Stimulated activated naive CD8-positive, alpha-beta T cell treated with anti-CD3 and anti-CD28 coated beads, Interleukin-15, Interleukin-2, amounts not matched to agents 100 U/mL and 50 U/mL, for 24 hours (primary cell): ENCODE measurements around the gene WDR33.
A peak's percentile ranks its signal among the peaks of the same experiment; 100 is the strongest.

ENCODE experiments used
- ATAC-seq: fragments of 150-1000 bp; cut with Tn5 transposase; one replicate; pipeline ENCODE4 v1.10.0; 2021
- DNase-seq: peaks from one replicate; pipeline ENCODE4 v3.0.0; 2021

WDR33 gene

DNA sequence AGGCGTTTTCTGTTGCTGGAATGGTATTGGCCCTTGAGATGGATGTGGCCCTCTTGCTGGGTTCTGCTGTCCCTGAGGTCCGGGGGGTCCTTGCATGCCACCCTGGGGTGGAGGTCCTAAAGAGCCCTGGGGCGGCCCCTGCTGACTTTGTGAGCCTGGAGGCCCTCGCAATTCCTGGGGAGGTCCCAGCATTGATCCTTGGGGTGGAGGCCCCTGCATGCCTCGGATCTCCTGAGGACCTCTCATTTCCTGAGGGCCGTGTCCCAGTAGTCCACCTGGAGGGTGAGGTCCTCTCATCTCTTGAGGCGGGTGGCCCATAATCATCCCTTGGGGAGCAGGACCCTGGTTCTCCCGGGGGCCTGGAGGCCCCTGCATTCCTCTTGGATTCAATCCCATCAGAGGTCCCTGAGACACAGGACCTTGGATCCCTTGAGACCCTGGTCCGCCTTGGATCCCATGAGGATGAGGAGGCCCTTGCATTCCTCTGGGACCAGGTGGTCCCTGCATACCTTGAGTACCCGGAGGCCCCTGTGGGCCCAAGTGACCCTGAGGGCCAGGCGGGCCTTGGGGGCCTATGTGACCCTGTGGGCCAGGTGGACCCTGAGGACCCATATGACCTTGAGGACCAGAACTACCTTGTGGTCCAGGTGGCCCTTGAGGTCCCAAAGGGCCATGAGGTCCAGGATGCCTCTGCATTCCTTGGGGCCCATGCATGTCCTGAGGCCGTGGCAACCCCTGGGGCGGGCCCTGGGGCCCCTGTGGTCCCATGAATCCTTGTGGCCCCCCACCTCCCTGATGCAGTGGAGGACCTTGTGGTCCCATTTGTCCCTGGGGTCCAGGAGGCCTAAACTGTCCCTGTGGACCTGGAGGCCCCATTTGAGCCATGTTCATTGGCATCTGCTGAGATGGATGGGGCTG is 91.4 kb downstream of the WDR33 start:
- ATAC-seq: peak; percentile 14

DNA sequence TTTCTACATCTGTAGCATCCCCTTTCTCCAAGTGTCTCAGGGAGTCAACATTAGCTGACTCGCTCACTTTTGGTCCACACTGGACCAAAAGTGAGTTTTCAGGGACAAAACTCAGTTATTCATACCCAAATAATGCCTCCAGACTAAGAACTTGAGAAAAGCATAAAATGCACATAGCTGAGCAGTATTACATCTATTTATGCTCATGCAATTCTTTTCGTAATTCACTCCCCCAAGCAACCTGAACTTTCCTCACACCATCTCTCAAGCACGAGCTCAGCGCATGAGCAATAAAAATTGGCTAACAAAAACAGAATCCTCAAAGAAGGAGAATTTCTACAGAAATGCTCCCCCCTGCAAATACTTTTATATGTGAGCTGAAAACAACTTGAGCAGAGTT is 92.7 kb downstream of the WDR33 start:
- ATAC-seq: no peak
- no peak for DNase-seq

More for the DNA sequence above, 91.4 kb downstream of the WDR33 start:
- no peak for DNase-seq

- no peak for ATAC-seq
Measured at GRCh38 chr2:127715778-127716449, 95.1 kb downstream of the WDR33 start.

DNA sequence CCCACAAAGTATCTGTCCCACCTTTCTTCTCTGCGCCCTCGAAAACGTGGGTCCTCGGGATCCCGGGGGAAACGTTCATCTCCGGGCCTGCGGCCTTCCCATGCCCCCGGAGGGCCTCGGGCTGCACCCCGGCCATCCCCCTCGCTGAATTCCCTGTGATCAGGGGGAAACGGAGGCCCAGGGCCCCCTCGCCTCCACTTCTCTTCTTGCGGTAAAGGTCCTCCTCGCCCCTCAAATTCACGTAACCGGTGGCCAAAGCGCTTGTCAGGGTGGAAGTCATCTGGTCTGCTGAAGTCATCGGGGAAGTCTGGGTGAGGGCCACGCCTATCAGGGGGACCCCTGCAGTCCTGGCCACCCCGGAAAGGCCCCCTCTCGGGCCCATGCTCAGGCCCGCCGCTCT is 97.4 kb downstream of the WDR33 start:
- DNase-seq (no peak), ATAC-seq (no peak)

More at GRCh38 chr2:127715778-127716449, 95.1 kb downstream of the WDR33 start:
- no peak for DNase-seq

DNA sequence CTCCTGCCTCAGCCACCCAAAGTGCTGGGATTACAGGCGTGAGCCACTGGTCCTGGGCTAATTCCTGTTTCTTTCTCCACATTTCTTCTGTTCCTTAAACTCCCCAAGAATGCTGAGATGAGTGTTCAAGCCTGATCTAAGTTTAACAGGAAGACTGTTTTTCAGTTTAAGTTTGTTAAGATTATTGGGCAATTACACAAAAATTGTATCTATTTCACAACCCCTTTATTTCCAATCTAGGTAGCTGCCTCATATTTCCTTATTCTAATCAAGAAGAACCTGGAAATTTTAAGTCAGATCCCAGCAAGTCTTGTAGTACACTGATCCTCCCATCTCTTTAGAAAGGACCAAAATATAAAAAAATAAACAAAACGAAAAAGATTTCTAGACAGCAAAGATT is 98.0 kb downstream of the WDR33 start:
- DNase-seq: no peak
- no peak for ATAC-seq

DNA sequence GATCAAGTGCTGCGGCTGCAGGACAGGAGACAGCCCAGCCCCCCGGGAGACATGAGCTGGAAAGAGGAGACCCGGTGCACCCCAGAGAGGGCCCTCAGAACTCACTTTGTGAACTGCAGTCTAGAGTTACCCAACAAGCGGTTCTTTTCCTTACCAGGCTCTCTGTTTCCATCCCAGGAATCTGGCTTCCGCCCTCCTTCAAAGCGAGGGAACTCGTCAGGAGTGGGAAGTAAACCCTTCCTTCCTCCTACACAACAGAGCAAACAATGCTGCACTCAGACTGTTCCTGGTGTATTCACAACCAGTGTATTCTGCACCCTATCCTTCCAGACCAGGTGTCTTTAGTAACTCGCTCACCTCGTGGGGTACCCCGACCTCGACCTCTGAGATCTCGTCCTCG is 101.6 kb downstream of the WDR33 start:
- ATAC-seq (no peak), DNase-seq (no peak)

- DNase-seq (no peak), ATAC-seq (no peak)
Measured at GRCh38 chr2:127707890-127708648, 102.9 kb downstream of the WDR33 start.

DNA sequence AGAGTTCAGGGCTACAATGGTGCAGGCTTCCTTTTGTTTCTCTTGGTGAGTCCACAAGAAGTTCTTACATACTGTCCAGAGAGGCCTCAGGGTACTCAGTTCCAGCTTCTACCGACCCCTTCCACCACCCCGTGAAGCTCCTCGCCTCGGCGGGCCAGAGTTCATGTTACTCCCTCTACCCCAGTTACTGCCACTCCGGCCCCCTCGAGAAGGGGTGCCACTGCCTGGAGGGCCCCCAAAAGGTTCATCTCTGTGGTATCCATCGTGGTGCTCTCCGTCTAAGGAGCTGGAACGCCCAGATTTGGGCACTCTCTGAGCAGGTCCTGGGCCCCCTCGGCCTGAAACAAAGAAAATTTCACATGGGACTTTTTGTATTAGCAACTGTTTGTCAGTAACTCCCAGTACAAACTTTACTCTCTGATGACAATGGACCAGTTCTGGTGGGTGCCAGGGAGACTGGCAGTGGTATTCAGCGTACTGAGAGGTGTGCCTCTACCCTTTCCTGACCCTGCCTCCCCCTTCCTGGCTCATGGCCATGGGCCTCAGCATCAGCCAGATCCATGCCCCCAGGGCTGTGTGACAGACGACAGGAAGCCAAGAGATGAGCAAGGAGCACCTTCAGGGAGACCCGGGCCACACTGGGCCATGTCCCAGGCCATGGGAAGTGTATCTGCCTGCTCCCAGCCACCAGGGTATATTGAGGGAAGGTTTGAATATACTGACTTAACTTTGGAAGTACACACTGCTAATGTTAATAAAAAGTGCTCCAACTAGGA is 104.6 kb downstream of the WDR33 start:
- DNase-seq (no peak), ATAC-seq (no peak)

DNA sequence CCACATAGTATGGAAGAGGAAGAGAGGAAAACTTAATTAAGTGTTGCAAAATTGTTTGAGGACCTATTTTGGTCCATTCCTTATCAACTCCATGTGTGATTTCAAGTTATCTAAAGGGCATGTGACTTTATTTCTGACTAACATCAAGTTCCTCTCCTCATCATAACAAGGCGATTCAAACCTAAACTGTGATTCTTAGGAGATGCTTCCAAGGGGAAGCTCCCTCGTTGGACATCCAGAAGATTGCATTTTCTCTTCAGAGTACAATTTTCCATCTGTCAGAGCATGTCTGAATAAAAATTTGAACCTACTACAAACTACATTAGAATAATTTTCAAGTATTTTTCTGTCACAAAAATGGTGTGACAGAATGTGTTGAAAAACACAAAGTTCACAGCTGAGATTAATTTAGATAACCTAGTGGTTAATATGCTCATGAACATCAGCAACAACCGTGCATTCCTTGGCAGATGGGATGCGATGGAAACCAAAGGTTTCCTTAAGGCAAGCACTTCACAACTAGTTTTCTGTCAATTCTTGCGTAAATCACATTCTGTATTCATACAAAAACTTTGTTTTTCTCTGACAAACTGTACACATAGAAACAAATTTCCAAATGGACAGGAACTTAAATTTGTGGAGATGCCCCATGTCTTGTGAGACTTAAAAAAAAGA is 105.4 kb downstream of the WDR33 start:
- no peak for DNase-seq
- no peak for ATAC-seq

DNA sequence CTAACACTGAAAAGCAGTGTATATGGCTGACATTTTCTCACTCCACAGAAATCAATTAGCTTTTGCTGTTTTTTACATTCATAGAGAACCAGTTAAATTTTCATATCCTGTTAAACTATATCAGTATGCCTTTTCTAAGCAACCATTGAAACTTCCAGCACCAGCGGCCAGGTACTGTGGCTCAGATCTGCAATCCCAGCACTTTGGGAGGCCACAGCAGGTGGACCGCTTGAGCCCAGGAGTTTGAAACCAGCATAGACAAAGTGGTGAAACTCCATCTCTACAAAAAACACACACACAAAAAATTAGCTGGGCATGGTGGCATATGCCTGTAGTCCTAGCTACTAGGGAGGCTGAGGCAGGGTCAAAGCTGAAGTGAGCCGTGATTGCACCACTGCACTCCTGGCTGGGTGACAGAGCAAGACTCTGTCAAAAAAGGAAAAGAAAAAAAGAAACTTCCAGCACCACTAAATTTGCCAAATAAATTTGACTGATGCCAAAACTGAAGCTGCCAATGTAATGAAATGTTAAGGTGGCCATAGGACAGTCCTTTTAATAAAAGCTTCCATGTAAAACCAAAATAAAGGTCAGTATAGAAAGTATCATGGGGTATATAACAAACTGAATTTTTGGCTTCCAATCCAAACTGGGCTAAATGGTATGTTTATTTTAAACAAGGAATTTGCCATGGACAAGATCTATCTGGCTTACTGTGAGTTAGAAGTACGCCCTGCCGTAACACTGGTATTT is 106.2 kb downstream of the WDR33 start:
- DNase-seq: no peak
- no peak for ATAC-seq

- DNase-seq (no peak), ATAC-seq (no peak)
Measured at GRCh38 chr2:127703282-127703681, 107.7 kb downstream of the WDR33 start.

- ATAC-seq: no peak
- no peak for DNase-seq
Measured at GRCh38 chr2:127702395-127703009, 108.5 kb downstream of the WDR33 start.

- ATAC-seq (peak; percentile 81), DNase-seq (peak; percentile 80)
Measured at GRCh38 chr2:127701651-127702394, 109.1 kb downstream of the WDR33 start.

DNA sequence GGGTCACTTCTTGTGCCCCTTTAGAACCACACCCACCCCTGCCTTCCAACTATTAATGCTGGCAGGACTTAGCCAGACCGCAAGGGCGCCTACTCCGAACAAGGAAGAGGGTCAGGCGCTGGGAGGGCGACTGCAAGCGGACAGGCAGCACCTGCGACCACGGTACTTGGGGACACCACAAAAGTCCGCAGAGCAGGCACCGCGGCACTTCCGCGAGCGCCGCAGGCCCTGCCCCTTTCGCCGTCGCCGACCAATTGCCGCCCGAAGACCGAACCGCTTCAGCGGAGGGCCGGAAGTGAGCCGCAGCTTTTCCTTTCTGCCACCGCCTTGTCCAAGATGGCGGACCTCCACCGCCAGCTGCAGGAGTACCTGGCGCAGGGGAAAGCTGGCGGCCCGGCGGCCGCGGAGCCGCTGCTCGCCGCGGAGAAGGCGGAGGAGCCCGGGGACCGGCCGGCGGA is 109.7 kb downstream of the WDR33 start, which contains the start of gene SFT2D3:
Gene SFT2D3, plus strand, starts transcription at position 305 of the 458 bp plus-strand sequence. Its CDS starts 32 bp downstream, at position 337.
- ATAC-seq: peak; percentile 81
- peak; percentile 92 for DNase-seq

- ATAC-seq (peak; percentile 1), DNase-seq (peak; percentile 49)
Measured at GRCh38 chr2:127700527-127701192, 110.3 kb downstream of the WDR33 start.

DNA sequence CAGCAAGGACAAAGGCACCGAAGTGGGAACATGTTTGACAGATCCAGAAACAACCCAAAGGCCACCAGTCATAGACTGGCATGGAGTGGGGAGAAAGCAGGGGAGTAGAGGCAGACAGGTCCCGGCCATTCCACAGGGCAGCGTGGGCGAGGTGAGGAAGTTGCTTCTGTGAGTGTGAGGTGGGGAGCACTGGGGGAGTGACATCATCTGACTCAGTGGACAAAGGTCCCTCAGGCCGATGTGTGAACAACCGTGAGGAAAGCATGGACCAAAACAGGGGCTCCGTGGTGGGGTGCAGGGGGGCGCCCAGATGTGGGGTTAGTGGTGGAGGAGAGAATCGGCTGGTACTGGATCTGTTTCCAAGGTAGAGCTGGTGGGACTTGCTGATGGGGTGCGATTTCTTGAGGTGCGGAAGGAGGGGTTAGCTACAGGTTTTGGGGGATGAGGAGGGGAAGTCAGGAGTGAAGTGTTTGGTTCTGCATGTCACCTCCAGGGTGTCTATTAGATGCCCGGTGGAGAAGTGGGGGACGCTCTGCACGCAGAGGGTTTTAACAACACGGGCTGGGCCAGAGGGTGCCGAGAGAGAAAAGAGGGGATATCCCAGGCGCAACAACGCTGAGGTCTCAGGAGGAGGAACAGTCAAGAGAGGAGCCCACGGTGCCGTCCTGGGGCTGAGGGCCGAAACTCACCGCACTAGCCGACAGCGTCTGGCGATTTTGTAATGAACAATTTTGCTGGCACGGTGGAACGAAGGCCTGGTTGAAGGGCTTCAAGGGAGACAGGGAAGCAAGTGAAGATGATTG is 112.2 kb downstream of the WDR33 start:
- no peak for DNase-seq
- no peak for ATAC-seq

GRCh38 chr2:127697482-127698180 is 113.3 kb downstream of the WDR33 start:
- no peak for ATAC-seq
- DNase-seq: no peak
